NCI-H226 (cell line): ENCODE data around the gene TTC9B.
"Not testable (repeated sequence)": the region's sequence is repeated elsewhere in the genome, so short reads cannot be mapped to it uniquely, and the experiment has no call there.

Source experiments
- DNase-seq: peaks from one replicate; pipeline ENCODE4 v3.0.0-alpha.2; 2015

TTC9B gene

DNA sequence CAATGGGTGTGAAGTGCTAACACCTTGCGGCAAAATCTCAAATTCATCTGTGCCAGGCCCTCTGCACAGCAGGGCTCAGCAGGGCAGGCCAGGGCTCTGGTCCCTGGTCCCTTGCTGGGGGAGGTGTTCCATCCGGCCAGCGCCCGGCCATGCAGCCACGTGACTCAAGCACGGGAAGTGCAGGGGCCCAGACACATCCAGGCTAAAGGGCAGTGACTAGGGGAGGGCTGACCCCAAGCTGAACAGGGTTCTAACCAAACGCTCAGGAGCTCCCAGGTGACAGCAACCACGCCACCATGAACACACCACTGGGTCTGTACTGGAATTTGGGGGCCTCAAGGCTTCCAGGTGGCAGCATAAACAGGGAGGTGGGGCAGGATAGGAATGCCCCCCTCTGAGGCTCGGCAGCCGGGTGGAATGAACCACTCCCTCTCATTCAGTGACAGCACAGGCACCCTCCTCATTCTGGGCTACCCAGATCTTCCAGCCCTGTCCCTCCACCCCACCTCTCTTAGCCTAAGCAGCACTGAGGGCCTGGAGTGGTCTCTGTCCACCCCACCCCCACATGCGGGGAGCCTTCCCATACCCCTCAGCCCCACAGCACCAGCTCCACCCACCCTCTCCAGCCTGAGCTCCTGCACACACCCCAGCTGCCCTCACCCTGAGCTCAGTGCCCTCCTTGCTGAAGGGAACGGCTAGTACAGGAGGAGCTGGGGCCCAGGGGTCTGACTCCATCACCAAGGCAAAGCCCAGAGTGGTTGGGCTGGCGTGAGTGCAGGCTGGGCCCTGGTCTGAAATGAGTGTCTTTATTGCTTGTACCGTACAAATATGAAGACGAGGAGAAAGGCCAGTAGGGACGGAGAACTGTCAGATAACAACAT, 13.6 kb upstream of the TTC9B start:
- DNase-seq = no peak

DNA sequence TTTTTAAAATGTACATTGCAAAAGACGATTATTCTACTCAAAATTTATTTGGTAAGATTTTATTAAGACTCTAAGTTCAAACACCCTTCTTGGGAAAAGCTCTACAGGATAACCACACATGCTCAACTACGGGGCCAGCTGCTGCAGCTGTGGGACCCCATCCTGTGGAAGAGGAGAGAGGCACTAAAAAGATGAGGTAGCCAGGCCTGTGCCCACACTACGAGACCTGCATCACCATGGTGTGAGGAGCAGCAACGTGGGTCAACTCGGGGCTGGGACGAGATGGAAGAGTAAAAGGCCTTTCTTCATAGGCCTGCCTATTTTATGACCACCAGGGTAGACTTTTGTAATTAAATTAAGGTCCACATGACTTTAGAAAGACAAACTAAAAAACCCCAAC, 12.9 kb upstream of the TTC9B start:
- no peak for DNase-seq

DNA sequence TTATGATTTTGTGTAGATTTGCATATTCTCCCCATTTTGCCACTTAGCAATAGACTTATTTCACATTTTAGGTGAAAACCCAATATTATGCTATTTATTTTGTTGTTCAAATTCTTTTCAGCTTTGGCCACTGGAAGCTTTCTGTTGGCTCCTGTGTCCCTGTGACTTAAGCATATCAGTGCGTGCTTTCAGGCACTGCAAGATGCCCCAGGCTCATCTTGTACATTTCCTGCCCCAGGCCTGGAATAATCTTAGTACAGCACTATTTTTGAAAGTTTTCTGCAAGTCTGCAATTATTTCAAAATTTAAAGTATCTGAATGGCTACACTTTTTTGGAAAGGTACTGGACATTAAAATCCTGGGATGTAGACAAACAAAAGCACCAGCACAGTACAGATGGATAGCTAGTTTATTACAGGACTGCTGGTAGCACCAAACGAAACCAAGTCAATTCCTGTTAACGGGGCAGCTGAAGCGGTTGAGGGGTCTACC, 11.8 kb upstream of the TTC9B start:
- no peak for DNase-seq

DNA sequence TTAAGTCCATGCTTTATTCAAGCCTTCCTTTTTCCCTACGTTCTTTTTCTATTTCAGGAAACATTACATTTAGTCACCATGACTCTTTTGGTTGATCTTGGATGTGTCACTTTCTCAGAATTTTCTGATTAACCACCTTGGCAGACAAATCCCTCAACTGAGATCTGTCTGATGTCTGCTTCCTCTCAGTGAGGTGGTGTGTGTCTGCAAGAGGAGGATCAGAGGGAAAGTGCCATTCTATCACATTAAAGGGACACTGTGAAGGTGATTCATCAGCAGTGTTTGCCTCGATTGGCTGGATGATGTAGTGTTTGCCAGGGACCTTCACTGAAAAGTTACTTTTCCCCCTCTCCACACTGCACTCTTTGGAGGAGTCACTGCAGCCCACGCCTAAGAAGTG, 11.3 kb upstream of the TTC9B start:
- DNase-seq = no peak

DNA sequence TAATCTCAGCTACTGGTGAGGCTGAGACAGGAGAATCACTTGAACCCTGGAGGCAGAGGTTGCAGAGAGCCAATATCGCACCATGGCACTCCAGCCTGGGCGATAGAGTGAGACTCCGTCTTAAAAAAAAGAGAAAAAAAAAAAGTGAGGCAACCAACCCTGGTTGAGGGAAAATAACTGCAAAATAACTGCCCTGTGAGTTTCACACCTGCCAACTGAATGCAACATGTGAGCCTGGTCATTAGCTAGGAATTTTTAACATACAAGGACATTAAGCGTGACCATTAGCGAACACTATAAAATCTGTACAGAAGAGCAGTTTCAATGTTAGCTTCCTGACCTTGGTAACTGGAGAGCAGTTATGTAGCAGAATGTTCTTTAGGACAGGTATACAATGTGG, 10.7 kb upstream of the TTC9B start:
- DNase-seq = no peak

DNA sequence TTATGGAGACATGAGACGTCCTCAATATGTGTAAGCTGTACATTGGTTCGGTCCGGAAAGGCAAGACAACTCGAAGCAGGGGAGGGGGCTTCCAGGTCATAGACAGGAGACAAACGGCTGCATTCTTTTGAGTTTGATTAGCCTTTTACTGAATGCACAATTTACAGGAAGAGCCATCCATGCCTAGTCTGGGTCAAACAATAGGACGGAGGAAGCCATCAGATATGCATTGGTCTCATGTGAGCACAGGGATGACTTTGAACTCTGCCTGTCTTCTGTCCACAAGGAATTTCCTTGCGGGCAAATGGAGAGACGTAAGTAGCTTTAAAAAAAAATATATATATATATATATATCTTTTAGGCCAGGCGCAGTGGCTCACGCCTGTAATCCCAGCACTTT, 10.2 kb upstream of the TTC9B start:
- no peak for DNase-seq

DNA sequence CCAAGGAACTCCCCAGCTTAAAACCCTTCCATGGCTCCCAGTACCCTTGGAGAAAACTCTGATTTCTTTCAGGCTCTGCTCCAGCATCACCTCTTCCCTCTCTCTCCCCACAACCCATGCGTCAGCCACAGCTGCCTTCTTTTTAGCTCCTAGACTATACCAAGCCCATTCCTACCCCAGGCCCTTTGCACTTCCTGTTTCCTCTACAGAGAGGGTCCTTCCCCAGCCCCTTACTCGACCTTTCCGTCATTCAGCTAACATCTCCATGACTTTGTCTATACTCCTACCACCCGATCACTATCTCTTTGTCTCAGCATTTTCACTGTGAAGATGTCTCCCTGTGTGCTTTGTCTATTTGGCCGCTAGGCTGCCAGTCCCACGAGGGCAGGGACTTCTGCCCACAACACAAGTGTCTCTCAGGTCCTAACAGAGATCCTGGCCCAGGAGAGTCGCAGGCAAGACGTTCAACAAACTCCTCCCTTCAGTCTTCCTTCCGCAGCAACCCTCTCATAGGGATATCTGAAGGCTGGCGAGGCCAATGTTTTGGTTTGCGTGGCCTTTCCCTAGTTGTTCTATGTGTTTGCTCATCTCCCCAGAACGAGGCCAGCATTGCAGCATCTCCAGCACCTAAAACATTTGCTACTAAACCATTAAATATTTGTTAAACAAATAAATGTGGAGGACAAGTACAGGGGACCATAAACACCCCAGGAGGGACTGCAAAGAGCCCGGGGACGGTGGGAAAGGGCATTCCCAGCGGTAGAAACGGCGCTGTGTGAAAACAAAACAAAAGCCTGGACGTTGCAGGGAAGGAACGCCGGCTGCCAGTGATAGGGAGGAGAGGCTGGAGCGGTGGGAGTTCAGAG, 7.5 kb upstream of the TTC9B start:
- DNase-seq = no peak

DNA sequence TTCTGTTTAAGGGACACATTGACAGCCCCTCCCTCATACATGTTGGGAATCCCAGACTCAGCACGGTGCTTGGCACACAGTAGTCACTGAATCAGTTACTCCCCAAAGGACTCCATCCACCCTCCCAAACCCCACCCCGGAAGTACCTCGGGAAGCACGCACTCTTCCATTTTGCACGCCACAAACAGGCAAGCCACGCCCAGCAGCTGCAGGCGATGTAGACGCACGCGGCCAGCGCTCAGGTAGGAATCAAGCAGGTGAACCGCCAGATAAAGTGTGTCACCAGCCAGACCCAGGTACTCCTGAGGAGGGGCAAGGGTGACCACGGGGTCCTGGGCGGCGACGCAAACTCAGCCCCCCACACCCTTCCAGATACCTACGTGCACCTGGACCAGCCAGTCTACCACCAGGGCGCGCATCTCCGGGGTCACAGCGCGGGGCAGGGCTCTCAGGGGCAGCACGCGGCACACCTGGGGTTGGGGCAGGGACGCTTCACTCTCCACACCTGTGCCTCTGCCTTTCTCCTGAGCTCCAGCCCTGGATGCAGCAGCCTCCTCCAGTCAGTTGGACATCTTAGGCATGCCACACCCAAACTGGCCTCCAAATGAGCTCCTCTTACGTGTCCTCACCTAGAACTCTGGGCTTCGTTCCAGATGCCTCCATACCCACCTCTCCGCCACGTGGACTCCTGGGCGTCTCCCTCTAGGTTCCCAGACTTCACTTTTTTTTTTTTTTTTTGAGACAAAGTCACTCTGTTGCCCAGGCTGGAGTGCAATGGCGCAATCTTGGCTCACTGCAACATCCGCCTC, 6.4 kb upstream of the TTC9B start:
- peak; percentile 33 for DNase-seq

DNA sequence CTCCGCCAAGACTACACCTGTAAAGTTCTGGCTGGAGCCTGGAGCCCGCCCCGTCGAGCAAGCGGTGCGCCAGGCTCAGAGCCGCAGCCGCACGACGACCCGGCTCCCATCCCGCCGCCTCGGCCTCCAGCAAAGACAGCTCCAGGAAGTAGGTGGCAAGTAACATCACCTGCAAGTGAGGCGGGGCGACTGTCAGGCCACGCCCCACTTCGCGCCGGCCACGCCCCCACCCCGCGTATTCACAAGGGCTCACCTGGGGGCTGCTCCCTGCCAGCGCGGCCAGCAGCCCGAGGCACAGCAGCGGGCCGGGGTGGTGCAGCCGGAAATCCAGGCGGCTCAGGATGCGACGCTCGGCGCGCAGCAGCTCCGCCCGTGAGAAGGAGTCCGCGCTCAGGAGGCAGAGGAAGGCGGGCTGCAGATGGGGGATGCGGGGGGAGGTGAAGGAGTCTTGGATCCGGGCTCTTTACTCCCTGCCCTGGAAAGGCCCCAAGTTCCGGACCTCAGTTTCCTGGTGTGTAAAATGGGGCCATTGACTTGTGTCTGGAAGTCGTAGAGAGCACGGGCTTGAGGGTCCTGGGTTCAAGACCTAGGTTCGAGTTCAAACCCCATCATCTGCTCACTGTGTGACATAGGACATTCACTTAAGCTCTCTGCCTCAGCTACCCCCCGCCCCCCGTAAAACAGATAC, 5.1 kb upstream of the TTC9B start:
- DNase-seq = no peak

DNA sequence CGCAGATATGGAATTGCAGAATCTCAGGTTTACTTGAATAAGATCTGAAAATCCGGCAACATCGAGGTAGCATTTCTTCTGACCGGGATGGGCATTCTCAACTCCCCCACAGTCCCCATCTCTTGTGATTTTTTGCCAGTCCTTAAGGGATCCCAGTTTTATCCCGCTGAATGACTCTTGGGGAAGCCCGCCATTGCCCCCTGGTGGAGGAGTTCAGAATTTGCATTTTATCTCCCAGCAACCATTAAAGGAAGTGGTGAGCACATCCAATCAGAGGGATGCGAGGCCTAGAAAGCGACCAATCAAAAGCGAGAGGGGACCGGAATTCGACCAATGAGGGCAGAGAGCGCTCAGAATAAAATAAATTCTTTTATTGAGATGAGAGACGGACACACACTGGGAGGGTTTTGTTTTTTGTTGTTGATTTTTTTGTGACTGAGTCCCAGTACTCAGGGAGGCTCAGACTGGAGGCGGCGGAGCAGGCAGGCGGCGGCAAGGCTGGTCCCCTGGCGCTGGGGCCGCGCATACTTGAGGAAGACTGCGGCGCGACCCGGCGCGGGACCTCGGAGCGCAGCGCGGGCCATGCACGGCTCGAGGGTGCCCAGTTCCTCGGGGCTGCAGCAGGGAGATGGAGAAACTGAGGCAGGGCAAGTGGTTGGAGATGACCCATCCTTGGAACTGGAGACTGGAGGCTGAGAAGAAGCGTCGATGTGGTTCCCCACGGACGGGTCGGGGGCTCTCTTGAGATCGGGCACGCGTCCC, 3.9 kb upstream of the TTC9B start:
- DNase-seq = peak; percentile 75

DNA sequence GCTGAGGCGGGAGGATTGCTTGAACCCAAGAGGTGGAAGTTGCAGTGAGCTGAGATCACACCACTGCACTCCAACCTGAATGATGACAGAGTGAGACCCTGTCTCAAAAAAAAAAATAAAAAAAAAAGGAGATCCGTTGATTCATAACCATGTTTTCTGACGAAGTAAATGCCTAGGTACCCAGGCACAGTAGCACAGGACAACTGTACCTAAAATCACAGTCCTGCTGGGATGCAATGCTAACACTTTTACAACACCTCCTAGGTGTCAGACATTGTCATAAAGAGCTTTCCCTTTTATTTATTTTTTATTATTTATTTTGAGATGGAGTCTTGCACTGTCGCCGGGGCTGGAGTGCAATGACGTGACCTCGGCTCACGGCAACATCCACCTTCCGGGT, 2.5 kb upstream of the TTC9B start:
- no peak for DNase-seq

DNA sequence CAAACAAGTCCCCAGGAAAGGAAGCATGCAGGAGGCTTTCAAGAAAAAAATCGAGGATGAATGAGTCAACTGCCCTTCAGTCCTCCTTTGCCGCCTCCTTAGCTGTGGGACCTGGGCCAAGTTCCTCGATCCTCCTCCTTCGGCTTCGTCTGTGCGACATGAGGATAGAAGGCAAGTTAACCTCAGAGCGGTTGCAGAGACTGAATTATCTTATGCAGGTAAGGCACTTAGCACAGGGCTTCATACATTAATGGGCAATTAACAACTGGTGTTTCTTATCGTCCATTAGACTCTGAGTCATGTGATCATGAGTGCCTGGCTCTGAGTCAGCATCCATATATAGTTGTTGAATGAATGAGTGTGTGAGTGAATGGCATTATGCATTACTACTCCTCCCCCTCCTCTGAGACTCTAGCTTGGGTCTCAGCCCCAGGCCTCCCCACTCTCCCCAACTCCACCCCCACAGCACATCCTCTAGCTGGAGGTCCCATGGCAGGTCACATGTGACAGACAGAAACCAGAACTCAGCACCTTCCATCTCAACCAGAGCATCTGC, 1.6 kb upstream of the TTC9B start:
- peak; percentile 73 for DNase-seq

DNA sequence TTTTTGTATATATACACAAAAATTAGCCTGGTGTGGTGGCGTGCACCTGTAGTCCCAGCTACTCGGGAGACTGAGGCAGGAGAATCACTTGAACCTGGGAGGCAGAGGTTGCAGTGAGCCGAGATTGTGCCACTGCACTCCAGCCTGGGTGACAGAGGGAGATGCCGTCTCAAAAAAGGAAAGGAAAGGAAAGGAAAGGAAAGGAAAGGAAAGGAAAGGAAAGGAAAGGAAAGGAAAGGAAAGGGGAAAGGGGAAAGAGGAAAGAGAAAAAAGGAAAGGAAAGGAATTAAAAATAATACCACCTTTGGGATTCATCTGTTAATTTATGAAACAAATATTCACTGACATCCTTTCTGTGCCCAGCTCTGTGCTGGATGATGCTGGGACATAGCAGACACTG, 845 bp upstream of the TTC9B start:
- DNase-seq = not testable (repeated sequence)

DNA sequence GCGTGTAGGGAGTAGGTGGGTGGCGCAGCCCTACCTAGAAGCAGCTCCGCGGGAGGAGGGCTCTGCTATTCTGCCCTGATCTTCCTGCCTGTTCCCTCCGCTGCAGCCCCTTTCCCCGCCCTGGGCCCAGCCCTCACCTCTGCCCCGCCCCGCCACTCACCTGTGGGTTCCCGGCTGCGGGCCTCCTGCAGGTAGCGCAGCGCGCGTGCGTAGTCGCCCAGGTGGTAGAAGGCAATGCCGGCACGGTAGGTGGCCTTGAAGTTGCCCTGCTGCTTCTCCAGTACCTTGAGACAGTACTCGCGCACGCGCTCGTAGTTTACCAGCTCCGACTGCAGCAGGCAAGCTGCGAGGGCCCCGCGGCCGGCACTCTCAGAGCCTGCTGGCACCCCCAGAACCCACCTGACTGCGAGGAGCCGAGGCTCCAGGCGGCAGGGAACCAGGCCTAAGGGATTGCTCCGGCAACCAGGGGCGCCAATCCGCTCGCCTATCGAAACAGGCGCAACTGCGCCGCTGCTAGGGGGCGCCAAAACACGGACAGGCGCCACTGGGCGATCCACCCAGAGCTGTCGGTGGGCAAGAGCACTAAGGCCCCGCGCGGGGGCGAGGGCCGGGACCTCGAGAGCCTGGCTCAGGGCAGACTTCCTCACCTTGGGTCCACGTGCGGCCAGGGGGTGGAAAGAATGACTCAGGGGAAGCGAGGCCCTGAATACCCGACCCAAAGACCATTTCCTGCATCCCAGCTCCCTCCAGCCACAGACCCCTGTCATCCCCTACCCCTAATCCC, 965 bp downstream of the TTC9B start:
- DNase-seq = no peak

DNA sequence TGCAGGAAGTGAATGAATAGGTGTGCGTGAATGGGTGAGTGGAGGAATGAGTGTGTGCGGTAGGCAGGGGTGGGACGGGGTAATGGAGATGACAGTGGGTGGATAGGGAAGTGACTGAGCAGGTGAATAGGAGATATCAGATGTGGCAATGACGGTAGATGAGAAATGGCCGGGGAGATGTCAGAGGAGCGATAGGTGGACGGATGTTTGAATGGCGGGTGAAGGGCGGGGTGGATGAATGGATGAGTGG, 1.5 kb downstream of the TTC9B start:
- DNase-seq = no peak

DNA sequence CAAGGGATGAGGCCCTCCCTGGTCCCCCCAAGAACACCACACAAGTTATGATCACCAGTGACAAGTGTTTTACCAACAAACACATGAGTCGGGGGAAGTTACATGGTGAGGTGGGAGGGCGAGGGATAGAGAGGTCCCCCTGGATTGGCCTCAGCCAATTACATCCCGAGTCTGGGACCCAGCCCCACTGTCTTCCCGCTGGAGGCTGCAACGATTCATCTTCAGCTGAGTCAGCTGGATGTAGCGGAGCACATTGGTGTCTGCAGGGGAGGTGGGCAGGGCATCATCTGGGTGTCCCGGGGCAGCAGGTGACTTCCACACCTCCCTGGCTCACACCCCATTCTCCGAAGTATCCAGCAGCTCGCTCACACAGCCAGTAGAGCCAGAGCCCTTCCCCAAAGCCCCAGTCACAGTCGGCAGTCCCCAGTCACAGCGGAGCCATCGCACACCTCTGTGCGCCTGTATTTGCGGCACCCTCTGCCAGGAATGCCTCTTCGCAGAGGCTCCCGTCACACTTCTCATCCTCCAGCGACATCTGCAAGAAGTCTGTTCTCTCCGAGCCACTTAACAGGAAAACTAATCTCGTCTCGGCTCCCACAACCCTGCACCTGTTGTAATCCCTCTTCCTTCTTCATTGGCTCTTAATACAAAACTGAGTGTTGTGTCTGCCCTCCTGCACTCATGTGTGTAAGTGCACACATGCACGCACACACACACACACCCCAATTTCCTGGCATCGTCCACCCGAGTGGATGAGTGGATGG, 2.0 kb downstream of the TTC9B start:
- no peak for DNase-seq

DNA sequence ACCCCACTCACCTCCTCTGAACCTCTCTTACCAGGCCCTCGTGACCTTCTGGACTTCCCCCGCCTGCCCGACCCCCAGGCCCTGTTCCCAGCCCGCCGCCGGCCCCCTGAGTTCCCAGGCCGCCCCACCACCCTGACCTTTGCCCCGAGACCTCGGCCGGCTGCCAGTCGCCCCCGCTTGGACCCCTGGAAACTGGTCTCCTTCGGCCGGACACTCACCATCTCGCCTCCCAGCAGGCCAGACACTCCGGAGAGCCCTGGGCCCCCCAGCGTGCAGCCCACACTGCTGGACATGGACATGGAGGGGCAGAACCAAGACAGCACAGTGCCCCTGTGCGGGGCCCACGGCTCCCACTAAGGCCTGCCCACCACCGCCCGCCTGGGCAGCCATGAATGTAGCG, 3.2 kb downstream of the TTC9B start:
- no peak for DNase-seq

DNA sequence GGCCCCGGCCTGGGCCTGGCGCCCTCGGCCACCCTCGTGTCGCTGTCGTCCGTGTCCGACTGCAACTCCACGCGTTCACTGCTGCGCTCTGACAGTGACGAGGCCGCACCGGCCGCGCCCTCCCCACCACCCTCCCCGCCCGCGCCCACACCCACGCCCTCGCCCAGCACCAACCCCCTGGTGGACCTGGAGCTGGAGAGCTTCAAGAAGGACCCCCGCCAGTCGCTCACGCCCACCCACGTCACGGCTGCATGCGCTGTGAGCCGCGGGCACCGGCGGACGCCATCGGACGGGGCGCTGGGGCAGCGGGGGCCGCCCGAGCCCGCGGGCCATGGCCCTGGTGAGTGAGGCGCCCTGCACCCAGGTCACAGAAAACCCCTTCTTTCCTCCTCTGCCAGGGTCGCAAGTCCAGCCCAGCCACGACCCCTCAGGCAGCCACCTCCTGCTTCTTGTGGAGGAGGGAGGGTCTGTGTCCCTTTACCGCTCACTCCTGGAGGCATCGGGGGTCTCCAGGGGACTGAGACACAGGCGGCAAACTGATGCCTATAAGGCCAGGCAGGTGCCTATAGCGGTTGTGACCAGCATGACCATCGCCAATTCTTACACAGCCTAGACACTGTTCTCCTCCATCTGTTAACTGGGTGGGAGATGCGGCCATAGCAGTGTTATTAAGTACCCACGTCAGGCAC, 4.2 kb downstream of the TTC9B start:
- DNase-seq = no peak

DNA sequence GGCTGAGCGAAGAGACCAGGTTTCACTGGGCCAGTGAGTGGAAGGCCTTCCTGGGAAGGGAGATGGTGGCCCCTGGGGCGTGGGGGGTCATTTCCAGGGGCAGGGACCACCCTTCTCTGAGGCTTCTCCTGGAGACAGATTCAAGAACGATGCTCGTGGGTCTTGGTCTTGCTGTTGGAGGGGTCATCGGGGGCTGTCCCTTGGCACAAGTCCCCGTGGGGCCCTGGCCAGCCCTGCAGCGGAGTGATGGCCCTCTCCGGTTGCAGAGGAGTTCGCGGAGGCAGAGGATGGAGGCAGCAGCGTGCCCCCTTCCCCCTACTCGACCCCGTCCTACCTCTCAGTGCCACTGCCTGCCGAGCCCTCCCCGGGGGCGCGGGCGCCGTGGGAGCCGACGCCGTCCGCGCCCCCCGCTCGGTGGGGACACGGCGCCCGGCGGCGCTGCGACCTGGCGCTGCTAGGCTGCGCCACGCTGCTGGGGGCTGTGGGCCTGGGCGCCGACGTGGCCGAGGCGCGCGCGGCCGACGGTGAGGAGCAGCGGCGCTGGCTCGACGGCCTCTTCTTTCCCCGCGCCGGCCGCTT, 4.8 kb downstream of the TTC9B start:
- DNase-seq = no peak
